Endothelial cell of umbilical vein (primary cell): ENCODE results near the gene RIMBP2. TPM values are rescaled to one million over a fixed set of nuclear protein-coding genes. Genes with fewer than 3 reads are reported as not detected.

Experiments
- BruUV-seq: library from RNA; stranded (reverse); fragments of 400-500 nt; replicated peaks from 2 replicates; lab custom pipeline; 2021; lab: Mats Ljungman, UMichigan
- CTCF ChIA-PET: fragments of 300-600, 350-600 bp; sonication (Branson Sonifier 250); formaldehyde crosslinking; loops from one replicate; lab custom pipeline; 2021; ENCODE audit warnings: antibody characterized with exemption, inconsistent platforms; lab: Charles Lee
- POLR2A ChIA-PET: fragments of 300-600, 350-600 bp; sonication (Branson Sonifier 250); formaldehyde crosslinking; loops from one replicate; lab custom pipeline; 2021; ENCODE audit warnings: antibody characterized with exemption, inconsistent platforms; lab: Charles Lee
- DNase-seq: peaks from one replicate; pipeline ENCODE4 v3.0.0-alpha.2; 2011; ENCODE audit warnings: low read depth, low spot score
- FAIRE-seq: peaks from 2 replicates; lab custom pipeline; 2011; peaks lifted over from hg19 to GRCh38; lab: Jason Lieb, UNC
- H2AFZ ChIP-seq: 2 replicates; pipeline ENCODE4 v1.6.0; 2012; ENCODE audit warnings: low read depth, low read length, control low read depth, inconsistent platforms
- H3K27ac ChIP-seq: 2 replicates; pipeline ENCODE4 v1.5.1; 2011; ENCODE audit warnings: low read depth, mild to moderate bottlenecking, control low read depth, low read length, moderate library complexity; ENCODE audit not compliant: insufficient read depth
- H3K27me3 ChIP-seq, 2 experiments: 2 replicates each; pipeline versions ENCODE4 v1.6.0 to v1.6.1; 2011; ENCODE audit warnings: low read length in 2 of 2, mixed read lengths in 1 of 2; ENCODE audit not compliant: control insufficient read depth in 2 of 2, insufficient read depth in 2 of 2
- H3K36me3 ChIP-seq, 2 experiments: 2 replicates in 1 of 2; 3 replicates in 1 of 2; pipeline ENCODE4 v1.5.1; 2011; ENCODE audit warnings: low read length in 2 of 2, mild to moderate bottlenecking in 1 of 2, moderate library complexity in 1 of 2; ENCODE audit not compliant: control insufficient read depth in 2 of 2, insufficient read depth in 2 of 2; ENCODE audit errors: extremely low read depth in 1 of 2
- H3K4me1 ChIP-seq: 3 replicates; pipeline ENCODE4 v1.5.1; 2011; ENCODE audit warnings: mild to moderate bottlenecking, low read length; ENCODE audit not compliant: control insufficient read depth, insufficient read depth; ENCODE audit errors: extremely low read depth
- H3K4me2 ChIP-seq: 2 replicates; pipeline ENCODE4 v1.6.1; 2011; ENCODE audit warnings: low read length, control low read depth, mixed read lengths; ENCODE audit not compliant: insufficient read depth
- H3K4me3 ChIP-seq, 3 experiments: fragments of 200-600 bp in 1 of 3; sonication (generic), shearing (Covaris generic) in 1 of 3; replicated peaks in 1 of 3; 2 replicates each; pipeline ENCODE4 v1.5.1; 2011 to 2016; ENCODE audit warnings: control low read depth in 3 of 3, low read length in 3 of 3, mild to moderate bottlenecking in 2 of 3, inconsistent platforms in 1 of 3, low read depth in 1 of 3, moderate library complexity in 1 of 3; ENCODE audit not compliant: insufficient read depth in 1 of 3
- H3K79me2 ChIP-seq: 2 replicates; pipeline ENCODE4 v1.6.0; 2012; ENCODE audit warnings: low read length, inconsistent platforms; ENCODE audit not compliant: control insufficient read depth, insufficient read depth
- H3K9ac ChIP-seq: replicated peaks from 2 replicates; pipeline ENCODE3; 2011; ENCODE audit warnings: low read length, control low read depth; ENCODE audit not compliant: insufficient read depth; ENCODE audit errors: extremely low read depth
- H3K9me1 ChIP-seq: replicated peaks from 3 replicates; pipeline ENCODE4 v1.6.0; 2011; ENCODE audit warnings: mild to moderate bottlenecking, low read length; ENCODE audit not compliant: control insufficient read depth, insufficient read depth; ENCODE audit errors: extremely low read depth
- H3K9me3 ChIP-seq: replicated peaks from 2 replicates; pipeline ENCODE4 v1.5.1; 2012; ENCODE audit warnings: low read length, inconsistent platforms; ENCODE audit not compliant: control insufficient read depth, insufficient read depth
- H4K20me1 ChIP-seq: replicated peaks from 2 replicates; pipeline ENCODE3; 2011; ENCODE audit warnings: mild to moderate bottlenecking, low read length; ENCODE audit not compliant: control insufficient read depth, insufficient read depth; ENCODE audit errors: extremely low read depth
- CTCF ChIP-seq, 2 donors: IDR thresholded peaks; 1 replicate in 1 of 2; 2 replicates in 1 of 2; pipeline ENCODE4 v1.5.1; 2011; ENCODE audit warnings: low read length in 2 of 2, mild to moderate bottlenecking in 2 of 2, moderate library complexity in 2 of 2, control low read depth in 1 of 2, inconsistent platforms in 1 of 2, low read depth in 1 of 2; ENCODE audit not compliant: insufficient read depth in 1 of 2; ENCODE audit errors: extremely low read depth in 1 of 2
- EZH2 ChIP-seq: IDR thresholded peaks from 2 replicates; pipeline ENCODE4 v1.6.1; 2012; ENCODE audit warnings: borderline replicate concordance, low read depth, mild to moderate bottlenecking, moderate library complexity, low read length, inconsistent platforms; ENCODE audit not compliant: severe bottlenecking
- FOS ChIP-seq: IDR thresholded peaks from 2 replicates; pipeline ENCODE4 v1.6.1; 2011; ENCODE audit warnings: mild to moderate bottlenecking, low read length, moderate library complexity, borderline replicate concordance; ENCODE audit not compliant: insufficient read depth
- JUN ChIP-seq: IDR thresholded peaks from 2 replicates; pipeline ENCODE4 v1.6.1; 2011; ENCODE audit warnings: borderline replicate concordance, low read depth; ENCODE audit not compliant: insufficient read length, insufficient read depth
- MYC ChIP-seq: IDR thresholded peaks from one replicate; pipeline ENCODE4 v1.6.1; 2011; ENCODE audit warnings: mild to moderate bottlenecking, low read depth, low read length
- POLR2A ChIP-seq: IDR thresholded peaks from 2 replicates; pipeline ENCODE4 v1.6.1; 2012; ENCODE audit warnings: low read depth, mild to moderate bottlenecking, control low read depth, low read length
- POLR2AphosphoS5 ChIP-seq: IDR thresholded peaks from 2 replicates; pipeline ENCODE4 v1.6.1; 2012; ENCODE audit warnings: low read depth, mild to moderate bottlenecking, control low read depth, low read length, moderate library complexity; ENCODE audit not compliant: insufficient read depth
- dilution Hi-C: fragments of 300-500 bp; cut with MboI; formaldehyde crosslinking; loops from one replicate; pipeline ENCODE4 v1.15.0; 2019; ENCODE audit warnings: low sequenced_read_pairs; ENCODE audit not compliant: extremely low pct_ligation_motif_present
- intact Hi-C: fragments of 100-400 bp; cut with micrococcal nuclease; formaldehyde crosslinking; loops from one replicate; pipeline ENCODE4 v1.10.0; 2022
- polyA plus RNA-seq, 4 experiments: library from polyadenylated mRNA; depleted of rRNA in 3 of 4; stranded (reverse) in 3 of 4; unstranded in 1 of 4; fragments of >200 nt; gene quantifications; 2 replicates each; pipeline versions ENCODE4 v1.2.1 to v1.2.3, GENCODE V29; 2011 to 2012; ENCODE audit warnings: missing spikeins in 1 of 4
- total RNA-seq: library from RNA; stranded (reverse); gene quantifications from 2 replicates; pipeline ENCODE4 v1.2.3, GENCODE V29; 2021
- TF ChIP-seq, protein P1 (sequence below): IDR thresholded peaks from 2 replicates; pipeline ENCODE4 v1.6.1; 2011; ENCODE audit not compliant: insufficient read depth, insufficient read length

Gene RIMBP2
- total and polyA plus RNA-seq, 2 donors (not counting 3 experiments of a cell fraction or from before 2014, with no cell fraction given) = 0.04 TPM; not detected in 1

DNA sequence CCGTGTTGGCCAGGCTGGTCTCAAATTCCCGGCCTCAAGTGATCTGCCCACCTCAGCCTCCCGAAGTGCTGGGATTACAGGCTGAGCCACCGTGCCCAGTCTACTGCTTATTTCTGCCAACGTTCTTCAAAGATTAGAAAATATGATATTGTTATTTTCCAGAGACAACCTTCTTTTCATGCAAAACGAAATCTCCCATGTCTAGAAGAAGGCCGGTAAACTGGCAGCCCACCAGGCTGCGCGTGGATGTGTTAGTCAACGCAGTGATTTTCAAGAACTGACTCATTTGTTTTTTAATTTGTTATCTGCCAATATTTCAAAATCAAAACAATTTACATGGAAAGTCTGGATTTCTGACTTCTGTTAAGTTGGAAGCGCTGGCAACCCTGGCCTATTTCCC is 169.6 kb downstream of the RIMBP2 start:
- Histone ChIP-seq H3K27me3 (no peaks in the 10 kb centered on the region), H3K4me2 (no peak overlapping the region), H2AFZ (no peak overlapping the region), H3K9me3 (peaks cover 7% of the 10 kb centered on the region), H3K4me3 (no peak overlapping the region), H3K36me3 (no peaks in the 10 kb centered on the region), H3K9me1 (no peaks in the 10 kb centered on the region), H3K27ac (no peak overlapping the region), H3K4me1 (no peaks in the 10 kb centered on the region), H3K79me2 (no peaks in the 10 kb centered on the region), H3K9ac (no peak overlapping the region), H4K20me1 (no peaks in the 10 kb centered on the region)
- DNase-seq = no peak
- ChIA-PET POLR2A (no interaction called here), CTCF (no interaction called here)
- dilution Hi-C loops = no loop called here
- FAIRE-seq = no peak
- no TSS peak for BruUV-seq
- no peak for TF ChIP-seq CTCF (IDR thresholded peaks at IDR 0.05; ENCODE audit: extremely low read depth in 1 of 2, insufficient read depth in 1 of 2, low read depth in 1 of 2, low read length in 2 of 2)
- TF ChIP-seq, protein P1, sequence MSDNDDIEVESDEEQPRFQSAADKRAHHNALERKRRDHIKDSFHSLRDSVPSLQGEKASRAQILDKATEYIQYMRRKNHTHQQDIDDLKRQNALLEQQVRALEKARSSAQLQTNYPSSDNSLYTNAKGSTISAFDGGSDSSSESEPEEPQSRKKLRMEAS = no peak
- intact Hi-C loops = no loop called here

DNA sequence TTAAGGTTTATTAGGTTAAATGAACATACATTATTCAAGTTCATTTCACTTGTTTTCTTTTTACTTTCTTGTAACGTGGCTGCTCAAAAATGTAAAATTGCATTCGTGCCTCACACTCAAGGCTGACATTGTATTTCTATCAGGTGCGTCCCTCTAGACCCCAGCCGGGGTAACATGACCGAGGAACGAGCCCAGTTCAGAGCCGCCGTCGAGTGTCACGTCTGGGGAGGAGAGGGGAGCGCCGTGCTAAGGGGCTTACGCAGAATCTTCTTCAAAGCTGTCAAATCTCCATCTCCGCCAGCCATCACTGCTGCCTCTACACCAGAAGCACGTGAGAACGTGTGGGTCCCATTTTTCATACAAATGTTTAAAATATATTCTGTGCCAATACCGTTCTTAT is 170.6 kb downstream of the RIMBP2 start:
- TF ChIP-seq MYC (no peak), JUN (no peak), FOS (no peak), CTCF (IDR thresholded peaks at IDR 0.05; ENCODE audit: extremely low read depth in 1 of 2, insufficient read depth in 1 of 2, low read depth in 1 of 2, low read length in 2 of 2) (no peak), POLR2AphosphoS5 (no peak), EZH2 (no peak), POLR2A (no peak)
- CTCF ChIA-PET = no interaction called here
- DNase-seq = no peak
- no peaks in the 10 kb centered on the region for H3K4me1 ChIP-seq
- no peaks in the 10 kb centered on the region for H3K27me3 ChIP-seq
- intact Hi-C loops (no loop called here), dilution Hi-C loops (no loop called here)
- no peak overlapping the region for H3K4me3 ChIP-seq
- FAIRE-seq = no peak
- H3K9me1 ChIP-seq = no peaks in the 10 kb centered on the region
- no peaks in the 10 kb centered on the region for H3K79me2 ChIP-seq
- POLR2A ChIA-PET = no interaction called here
- peaks cover 9% of the 10 kb centered on the region for H3K9me3 ChIP-seq
- BruUV-seq = no TSS peak
- no peak overlapping the region for H3K4me2 ChIP-seq
- H3K36me3 ChIP-seq = no peaks in the 10 kb centered on the region
- no peak overlapping the region for H2AFZ ChIP-seq
- H3K9ac ChIP-seq = no peak overlapping the region
- H3K27ac ChIP-seq = no peak overlapping the region
- H4K20me1 ChIP-seq = no peaks in the 10 kb centered on the region
